GM18519 (cell line): Measurements from ENCODE around the gene WDHD1.
"Not testable (repeated sequence)": the region's sequence is repeated elsewhere in the genome, so short reads cannot be mapped to it uniquely, and the experiment has no call there.

Experiments used
- ATAC-seq: cut with Tn5 transposase; IDR thresholded peaks from one replicate; pipeline ENCODE4 v1.9.1; 2021; ENCODE audit warnings: mild to moderate bottlenecking, moderate library complexity; ENCODE audit not compliant: unreplicated experiment, low FRiP score

Gene WDHD1, protein sequence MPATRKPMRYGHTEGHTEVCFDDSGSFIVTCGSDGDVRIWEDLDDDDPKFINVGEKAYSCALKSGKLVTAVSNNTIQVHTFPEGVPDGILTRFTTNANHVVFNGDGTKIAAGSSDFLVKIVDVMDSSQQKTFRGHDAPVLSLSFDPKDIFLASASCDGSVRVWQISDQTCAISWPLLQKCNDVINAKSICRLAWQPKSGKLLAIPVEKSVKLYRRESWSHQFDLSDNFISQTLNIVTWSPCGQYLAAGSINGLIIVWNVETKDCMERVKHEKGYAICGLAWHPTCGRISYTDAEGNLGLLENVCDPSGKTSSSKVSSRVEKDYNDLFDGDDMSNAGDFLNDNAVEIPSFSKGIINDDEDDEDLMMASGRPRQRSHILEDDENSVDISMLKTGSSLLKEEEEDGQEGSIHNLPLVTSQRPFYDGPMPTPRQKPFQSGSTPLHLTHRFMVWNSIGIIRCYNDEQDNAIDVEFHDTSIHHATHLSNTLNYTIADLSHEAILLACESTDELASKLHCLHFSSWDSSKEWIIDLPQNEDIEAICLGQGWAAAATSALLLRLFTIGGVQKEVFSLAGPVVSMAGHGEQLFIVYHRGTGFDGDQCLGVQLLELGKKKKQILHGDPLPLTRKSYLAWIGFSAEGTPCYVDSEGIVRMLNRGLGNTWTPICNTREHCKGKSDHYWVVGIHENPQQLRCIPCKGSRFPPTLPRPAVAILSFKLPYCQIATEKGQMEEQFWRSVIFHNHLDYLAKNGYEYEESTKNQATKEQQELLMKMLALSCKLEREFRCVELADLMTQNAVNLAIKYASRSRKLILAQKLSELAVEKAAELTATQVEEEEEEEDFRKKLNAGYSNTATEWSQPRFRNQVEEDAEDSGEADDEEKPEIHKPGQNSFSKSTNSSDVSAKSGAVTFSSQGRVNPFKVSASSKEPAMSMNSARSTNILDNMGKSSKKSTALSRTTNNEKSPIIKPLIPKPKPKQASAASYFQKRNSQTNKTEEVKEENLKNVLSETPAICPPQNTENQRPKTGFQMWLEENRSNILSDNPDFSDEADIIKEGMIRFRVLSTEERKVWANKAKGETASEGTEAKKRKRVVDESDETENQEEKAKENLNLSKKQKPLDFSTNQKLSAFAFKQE

DNA sequence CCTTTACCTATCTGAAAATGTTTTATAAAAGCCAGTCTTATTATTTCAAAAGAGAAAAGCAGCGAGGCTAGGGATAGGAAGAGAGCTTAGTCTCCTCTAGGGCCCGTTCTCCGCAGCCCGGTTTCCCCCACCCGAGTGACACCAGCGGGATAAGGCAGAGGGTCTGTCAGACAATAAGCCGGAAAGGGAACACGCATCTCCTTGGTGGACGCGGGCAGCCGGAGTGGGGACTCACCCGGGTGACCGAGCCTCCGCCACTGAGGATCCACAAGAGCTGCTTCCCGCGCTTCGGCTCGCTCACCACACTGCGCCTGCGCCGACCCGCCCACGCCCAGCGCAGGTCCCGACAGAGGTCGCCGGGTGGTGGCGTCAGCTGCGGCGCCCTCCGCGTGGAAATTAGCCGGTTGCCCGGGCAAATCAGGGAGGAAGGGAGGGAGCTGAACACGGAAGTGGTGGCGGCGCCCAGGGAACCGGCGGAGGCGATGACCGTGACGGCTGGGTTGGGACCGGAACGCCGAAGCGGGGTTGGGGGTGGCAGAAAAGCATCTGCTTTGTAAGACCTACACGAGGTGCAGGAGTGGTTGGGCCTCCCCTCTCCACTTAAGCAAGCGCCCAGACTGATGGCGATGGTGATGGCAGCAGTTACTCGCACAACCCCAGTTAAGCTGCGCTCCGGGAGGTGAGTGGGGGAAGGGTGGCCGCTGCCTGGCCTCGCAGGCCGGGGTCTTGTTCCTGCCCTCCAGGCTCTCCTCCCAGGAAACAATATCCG is at the start of gene WDHD1, which contains the start of gene SOCS4:
WDHD1 (minus strand) TSS at position 307 of the 769 bp plus-strand sequence. CDS start 312 bp downstream, outside the sequence.
SOCS4 (plus strand) TSS at position 444 of the 769 bp plus-strand sequence. CDS start 15,806 bp downstream, outside the sequence.
- peak; percentile 71 for ATAC-seq

DNA sequence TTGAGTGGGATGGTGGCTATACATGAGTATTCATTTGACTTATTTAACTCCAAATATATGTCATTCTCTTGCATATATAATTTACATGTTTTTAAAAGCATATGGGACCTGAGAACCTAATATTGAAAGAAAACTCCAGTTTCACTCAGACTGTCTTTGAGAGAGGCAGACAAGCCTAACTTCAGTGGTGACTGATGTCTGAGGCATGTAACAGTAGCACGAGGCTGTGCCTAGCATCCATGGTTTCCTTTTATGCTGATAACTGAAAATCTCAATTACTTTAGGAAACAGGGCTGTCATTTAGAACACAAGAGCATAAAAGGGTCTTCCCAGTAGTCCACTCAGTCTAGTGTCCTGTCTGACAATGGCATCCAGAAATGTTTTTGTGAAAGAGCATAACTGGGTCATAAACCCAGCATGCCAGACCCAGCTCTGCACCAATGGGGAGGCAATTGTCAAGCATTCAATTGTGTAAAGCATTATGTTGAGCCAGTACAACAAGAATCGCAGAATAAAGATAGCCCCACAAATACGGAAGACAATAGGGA is 48.8 kb upstream of the WDHD1 start:
- no peak for ATAC-seq

GRCh38 chr14:55074662-55075061 is 47.8 kb upstream of the WDHD1 start:
- peak; percentile 37 for ATAC-seq

DNA sequence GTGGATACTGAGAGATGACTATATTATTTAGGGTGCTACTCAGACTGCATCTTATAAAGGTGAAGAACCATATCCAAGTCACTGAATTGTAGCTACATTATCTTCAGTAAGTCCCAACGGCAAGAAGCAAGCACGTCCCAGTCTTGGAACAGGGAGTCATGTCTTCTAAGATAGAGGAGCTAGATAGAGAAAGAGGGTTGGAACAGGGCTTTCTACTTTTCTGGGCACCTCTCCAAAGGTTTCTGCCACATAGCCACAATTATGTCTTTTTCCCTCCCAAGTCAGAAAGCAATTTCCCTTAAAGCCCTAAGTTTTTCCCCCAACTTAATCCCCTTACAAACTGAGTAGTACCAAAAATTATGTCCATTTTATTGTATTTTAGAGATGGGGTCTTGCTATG is 47.0 kb upstream of the WDHD1 start:
- no peak for ATAC-seq

- peak; percentile 32 for ATAC-seq
Observed at GRCh38 chr14:55071870-55072640, 45.2 kb upstream of the WDHD1 start.

GRCh38 chr14:55070981-55071411 is 44.1 kb upstream of the WDHD1 start:
- ATAC-seq = no peak

DNA sequence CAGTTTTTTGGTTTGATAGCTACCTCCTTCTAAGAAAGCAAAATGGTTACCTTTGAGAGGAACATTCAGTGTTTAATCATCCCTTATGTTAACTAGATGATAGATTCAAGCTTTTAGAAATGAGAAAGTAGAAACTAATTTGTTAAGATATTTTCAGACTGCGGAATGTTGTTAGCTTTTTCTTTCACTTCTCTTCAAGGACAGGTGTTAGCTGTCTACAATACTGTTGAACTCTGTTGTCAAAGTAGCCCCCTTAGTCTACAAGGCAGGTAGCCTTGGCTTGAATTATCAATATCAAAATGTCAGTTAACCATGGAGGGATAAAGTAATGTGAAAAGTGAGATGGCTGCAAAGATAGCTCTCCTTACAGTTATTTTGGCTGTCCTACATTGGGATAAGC is 39.3 kb upstream of the WDHD1 start:
- no peak for ATAC-seq

- ATAC-seq = no peak
Observed at GRCh38 chr14:55065411-55065810, 38.5 kb upstream of the WDHD1 start.

DNA sequence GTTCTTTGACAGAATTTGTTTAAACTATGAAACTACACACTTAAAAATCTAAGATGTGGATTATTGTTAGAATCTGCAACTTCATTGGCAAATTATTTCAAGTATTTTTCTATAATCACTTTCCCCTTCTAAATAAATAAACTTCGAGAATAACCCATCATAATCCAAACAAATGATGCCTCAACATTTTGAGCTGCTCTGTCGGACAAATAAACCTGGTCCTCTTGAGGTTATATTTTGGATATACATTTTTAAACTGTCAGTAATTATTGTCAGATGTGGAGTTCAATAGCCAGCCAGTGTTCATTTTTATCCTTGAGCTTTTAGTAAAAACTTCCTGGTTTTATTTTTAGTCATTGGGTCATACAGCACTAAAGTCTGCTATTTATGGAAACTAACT is 38.0 kb upstream of the WDHD1 start:
- ATAC-seq = not testable (repeated sequence)

DNA sequence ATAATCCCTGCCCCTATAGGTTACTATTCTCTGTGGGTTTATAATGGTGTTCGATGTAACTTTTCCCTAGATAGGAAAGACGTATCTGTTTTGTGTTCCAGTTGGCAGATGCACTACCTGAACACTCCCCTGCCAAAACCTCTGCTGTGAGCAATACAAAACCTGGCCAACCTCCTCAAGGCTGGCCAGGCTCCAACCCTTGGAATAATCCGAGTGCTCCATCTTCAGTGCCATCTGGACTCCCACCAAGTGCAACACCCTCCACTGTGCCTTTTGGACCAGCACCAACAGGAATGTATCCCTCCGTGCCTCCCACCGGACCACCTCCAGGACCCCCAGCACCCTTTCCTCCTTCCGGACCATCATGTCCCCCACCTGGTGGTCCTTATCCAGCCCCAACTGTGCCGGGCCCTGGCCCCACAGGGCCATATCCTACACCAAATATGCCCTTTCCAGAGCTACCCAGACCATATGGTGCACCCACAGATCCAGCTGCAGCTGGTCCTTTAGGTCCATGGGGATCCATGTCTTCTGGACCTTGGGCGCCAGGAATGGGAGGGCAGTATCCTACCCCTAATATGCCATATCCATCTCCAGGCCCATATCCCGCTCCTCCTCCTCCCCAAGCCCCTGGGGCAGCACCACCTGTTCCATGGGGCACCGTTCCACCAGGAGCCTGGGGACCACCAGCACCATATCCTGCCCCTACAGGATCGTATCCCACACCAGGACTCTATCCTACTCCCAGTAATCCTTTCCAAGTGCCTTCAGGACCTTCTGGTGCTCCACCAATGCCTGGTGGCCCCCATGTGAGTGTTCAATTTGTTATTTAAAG is 35.8 kb upstream of the WDHD1 start:
- no peak for ATAC-seq

- no peak for ATAC-seq
Observed at GRCh38 chr14:55059333-55059732, 32.4 kb upstream of the WDHD1 start.

- no peak for ATAC-seq
Observed at GRCh38 chr14:55057919-55058318, 31.0 kb upstream of the WDHD1 start.

DNA sequence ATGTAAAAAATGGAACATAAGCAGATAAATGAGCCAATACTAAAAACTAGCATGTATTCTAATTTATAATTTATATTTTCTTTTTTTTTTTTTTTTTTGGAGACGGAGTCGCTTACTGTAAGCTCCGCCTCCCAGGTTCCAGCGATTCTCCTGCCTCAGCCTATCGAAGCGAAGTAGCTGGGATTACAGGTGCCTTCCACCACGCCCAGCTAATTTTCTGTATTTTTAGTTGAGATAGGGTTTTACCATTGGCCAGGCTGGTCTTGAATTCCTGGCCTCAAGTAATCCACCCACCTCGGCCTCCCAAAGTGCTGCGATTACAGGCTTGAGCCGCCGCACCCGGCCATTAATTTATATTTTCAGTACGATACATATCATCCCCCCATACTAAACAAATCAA is 27.2 kb upstream of the WDHD1 start:
- ATAC-seq = no peak

DNA sequence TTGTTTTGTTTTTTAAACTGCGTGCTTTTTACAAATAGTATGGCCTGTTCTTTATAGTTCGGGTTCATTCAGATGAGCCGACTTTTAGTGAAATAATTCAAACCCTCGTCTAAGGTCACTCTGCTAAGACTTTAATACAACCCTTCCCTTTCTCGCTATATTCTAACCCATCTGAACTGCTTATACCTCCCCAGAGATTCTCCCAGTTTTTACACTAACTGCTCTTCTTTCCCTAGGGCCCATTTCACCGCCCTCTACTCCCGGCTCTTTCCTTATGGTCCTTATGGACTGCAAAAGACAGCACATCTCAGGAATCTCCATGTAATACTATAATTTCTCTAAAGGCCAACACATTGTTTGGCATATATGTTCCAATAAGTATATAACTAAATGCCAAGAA is 26.6 kb upstream of the WDHD1 start:
- no peak for ATAC-seq

GRCh38 chr14:55053018-55053417 is 26.1 kb upstream of the WDHD1 start:
- no peak for ATAC-seq

DNA sequence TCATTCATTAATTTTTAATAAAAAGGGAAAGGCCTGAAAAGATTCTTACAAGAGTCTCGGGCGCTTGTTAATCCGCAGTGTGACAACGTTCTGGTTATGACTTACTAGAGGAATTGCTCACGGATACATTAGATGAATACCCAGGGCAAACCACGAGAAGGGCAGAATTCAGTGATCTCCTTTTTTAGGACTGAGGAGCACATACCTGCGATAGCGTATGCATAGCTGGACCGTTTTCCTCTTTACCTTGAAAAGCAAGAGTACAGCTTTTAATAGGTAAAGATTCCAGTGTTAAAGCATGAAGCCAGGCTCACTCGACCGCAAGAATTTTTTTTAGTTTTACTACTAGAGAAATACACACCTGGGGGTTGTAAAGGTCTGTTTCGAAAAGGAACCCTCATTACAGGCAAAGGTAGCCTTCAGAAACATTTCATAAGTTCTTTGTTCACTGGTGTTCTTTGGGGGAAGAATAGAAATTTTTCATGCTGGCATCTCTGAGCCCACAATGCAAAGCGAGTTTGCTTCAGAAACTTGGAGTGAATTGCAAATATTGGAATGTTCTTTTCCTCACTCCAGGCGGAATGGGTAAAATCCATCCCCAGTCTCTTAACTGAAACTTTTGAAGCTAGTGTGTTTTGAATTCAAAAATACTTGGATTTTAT is 25.5 kb upstream of the WDHD1 start:
- ATAC-seq = no peak

DNA sequence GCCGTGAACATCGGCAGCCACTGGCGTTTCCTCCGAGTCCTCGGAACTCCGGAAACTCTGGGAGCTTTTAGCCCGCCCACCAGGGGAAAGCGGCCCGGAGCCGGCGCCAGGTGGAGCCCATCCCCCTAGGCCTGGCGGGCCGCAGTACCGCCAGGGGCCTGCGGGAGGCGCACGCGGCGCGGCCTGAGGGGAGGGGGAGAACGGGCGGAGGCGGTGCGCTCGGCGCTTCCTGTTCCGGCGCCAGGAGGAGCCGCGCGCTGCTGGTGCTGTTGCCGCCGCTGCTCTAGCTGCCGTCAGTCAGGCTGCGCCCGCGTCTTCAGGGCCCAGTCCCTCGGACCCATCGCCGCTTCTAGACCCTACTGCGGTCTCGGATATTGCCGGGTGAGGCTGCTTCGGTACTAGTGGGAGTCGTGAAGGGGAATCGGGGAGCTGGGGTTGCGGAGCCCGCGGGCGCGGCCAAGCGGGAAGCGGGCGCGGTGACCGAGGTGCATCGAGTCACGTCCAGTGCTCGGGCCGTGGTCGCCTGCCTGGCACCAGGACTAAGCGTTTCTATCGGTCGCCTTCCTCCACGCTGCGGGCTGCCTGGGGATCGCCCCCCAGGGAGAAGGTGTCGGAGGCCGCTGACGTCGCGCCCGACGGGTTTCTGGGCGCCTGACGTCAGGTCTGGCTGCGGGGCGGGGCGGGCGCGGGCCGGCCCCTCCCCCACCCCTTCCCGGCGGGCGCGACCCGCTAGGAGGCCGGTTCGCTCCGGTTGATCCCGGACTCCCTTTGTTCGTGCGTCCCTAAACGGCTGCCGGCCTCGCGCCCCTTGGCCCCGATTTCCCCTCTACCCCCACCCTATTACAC is 24.7 kb upstream of the WDHD1 start, which contains the start of gene MAPK1IP1L:
MAPK1IP1L (plus strand) TSS at position 225 of the 846 bp plus-strand sequence. CDS start 10,037 bp downstream, outside the sequence.
- peak; percentile 82 for ATAC-seq
